Measurements from ENCODE around the gene ZNF268. TPM values are rescaled to one million over a fixed set of nuclear protein-coding genes. Genes with fewer than 3 reads are reported as not detected.

ZNF268 gene
- total and polyA plus RNA-seq, 2 of the 13 experiments (the other 11 are each of a cell fraction or from before 2014, with no cell fraction given) = 7.6 to 31.3 TPM

GRCh38 chr12:133206390-133206789, 25.1 kb downstream of the ZNF268 start (continued):
- TF ChIP-seq ZKSCAN5 (CRISPR knock-in tag; IDR thresholded peaks at IDR 0.05) (no peak), ZBTB21 (CRISPR knock-in tag; IDR thresholded peaks at IDR 0.05) (no peak)

- no peak for FAIRE-seq
- no peak overlapping the region for H3K9ac ChIP-seq (ENCODE audit: insufficient read depth, low read depth, low read length)
- peaks cover 98% of the 10 kb centered on the region for H3K9me3 ChIP-seq (ENCODE audit: low read length)
- ChIA-PET CTCF (ENCODE audit: low intra/inter-chr PET ratio, low total read pairs) (no interaction called here), POLR2A (no interaction called here)
- no peak overlapping the region for H3K27ac ChIP-seq (ENCODE audit: extremely low read length, insufficient read depth, low read length)
- no TSS peak for BruUV-seq (replicated peaks)
- no peaks in the 10 kb centered on the region for H3K36me3 ChIP-seq (replicated peaks in 1 of 2; ENCODE audit: control insufficient read depth in 1 of 2, insufficient read depth in 2 of 2, low read length in 2 of 2)
- H3K4me3 ChIP-seq (replicated peaks in 1 of 3; ENCODE audit: insufficient read depth in 1 of 3, low read depth in 2 of 3, low read length in 3 of 3) = no peak overlapping the region
- H3K27me3 ChIP-seq (ENCODE audit: control insufficient read depth in 1 of 2, insufficient read depth in 2 of 2, low read length in 2 of 2) = no peaks in the 10 kb centered on the region
- in situ Hi-C loops (cut with HindIII; ENCODE audit: extremely low pct_ligation_motif_present, low pct_unique_long_range_greater_than_20kb) (no loop called here), intact Hi-C loops (cut with micrococcal nuclease; ENCODE audit: unreplicated experiment) (no loop called here)
- no peak overlapping the region for H2AFZ ChIP-seq (ENCODE audit: low read length)
- no peaks in the 10 kb centered on the region for H3K4me1 ChIP-seq (ENCODE audit: insufficient read depth, low read length)
- TF ChIP-seq FOXO1 (CRISPR knock-in tag; IDR thresholded peaks at IDR 0.05) = no peak
- TF ChIP-seq ZNF292 (CRISPR knock-in tag; IDR thresholded peaks at IDR 0.05; ENCODE audit: borderline replicate concordance, low read depth) = no peak
- TF ChIP-seq SOX13 (IDR thresholded peaks at IDR 0.05) = no peak
- no peak for TF ChIP-seq SOX13 (CRISPR knock-in tag; conservative IDR thresholded peaks at IDR 0.05 in 1 of 2, IDR thresholded peaks at IDR 0.05 in 1 of 2)
- TF ChIP-seq PTBP1 (IDR thresholded peaks at IDR 0.05; ENCODE audit: low read depth, low read length, poor library complexity, severe bottlenecking) = no peak
- TF ChIP-seq MEIS1 (CRISPR knock-in tag; IDR thresholded peaks at IDR 0.05; ENCODE audit: borderline replicate concordance) = no peak
- TF ChIP-seq TBP (CRISPR knock-in tag; IDR thresholded peaks at IDR 0.05) = no peak
- no peak for TF ChIP-seq DPF2 (CRISPR knock-in tag; IDR thresholded peaks at IDR 0.05; ENCODE audit: borderline replicate concordance, low read depth)
- no peak for TF ChIP-seq ZNF446 (CRISPR knock-in tag; IDR thresholded peaks at IDR 0.05)
- no peak for TF ChIP-seq EED (CRISPR knock-in tag; IDR thresholded peaks at IDR 0.05)
- TF ChIP-seq ZNF205 (CRISPR knock-in tag; IDR thresholded peaks at IDR 0.05) = no peak
- TF ChIP-seq ZNF543 (CRISPR knock-in tag; IDR thresholded peaks at IDR 0.05) = no peak
- no peak for TF ChIP-seq KLF9 (CRISPR knock-in tag; IDR thresholded peaks at IDR 0.05; ENCODE audit: low read depth)
- no peak for TF ChIP-seq DNMT1 (CRISPR knock-in tag; IDR thresholded peaks at IDR 0.05)
- TF ChIP-seq NPAS2 (CRISPR knock-in tag; IDR thresholded peaks at IDR 0.05; ENCODE audit: borderline replicate concordance) = no peak
- TF ChIP-seq ZNF414 (CRISPR knock-in tag; IDR thresholded peaks at IDR 0.05) = no peak
- TF ChIP-seq ZHX1 (CRISPR knock-in tag; IDR thresholded peaks at IDR 0.05; ENCODE audit: low read depth) = no peak
- H4K20me1 ChIP-seq (ENCODE audit: insufficient read depth, low read length) = no peaks in the 10 kb centered on the region
- H3K79me2 ChIP-seq (ENCODE audit: insufficient read depth, low read length) = no peaks in the 10 kb centered on the region
- 0% methylated on average over 1 of the region's 3 CpGs for WGBS (ENCODE audit: low lambda C conversion rate)
- no peak for DNase-seq (ENCODE audit: low spot score)
- no peak overlapping the region for H3K4me2 ChIP-seq (ENCODE audit: low read depth, low read length)
- ATAC-seq = no peak
Observed at GRCh38 chr12:133215724-133216123, 34.4 kb downstream of the ZNF268 start.

Data from HepG2 (cell line).